ENCODE measurements around the gene TMEM145. TPM values are rescaled to one million over a fixed set of nuclear protein-coding genes. Genes with fewer than 3 reads are reported as not detected.

TMEM145 gene
- total and polyA plus RNA-seq, 10 of the 15 experiments (the other 5 are each of a cell fraction or from before 2014, with no cell fraction given), result 0.04 to 0.97 (median 0.16) TPM; not detected in 4

DNA sequence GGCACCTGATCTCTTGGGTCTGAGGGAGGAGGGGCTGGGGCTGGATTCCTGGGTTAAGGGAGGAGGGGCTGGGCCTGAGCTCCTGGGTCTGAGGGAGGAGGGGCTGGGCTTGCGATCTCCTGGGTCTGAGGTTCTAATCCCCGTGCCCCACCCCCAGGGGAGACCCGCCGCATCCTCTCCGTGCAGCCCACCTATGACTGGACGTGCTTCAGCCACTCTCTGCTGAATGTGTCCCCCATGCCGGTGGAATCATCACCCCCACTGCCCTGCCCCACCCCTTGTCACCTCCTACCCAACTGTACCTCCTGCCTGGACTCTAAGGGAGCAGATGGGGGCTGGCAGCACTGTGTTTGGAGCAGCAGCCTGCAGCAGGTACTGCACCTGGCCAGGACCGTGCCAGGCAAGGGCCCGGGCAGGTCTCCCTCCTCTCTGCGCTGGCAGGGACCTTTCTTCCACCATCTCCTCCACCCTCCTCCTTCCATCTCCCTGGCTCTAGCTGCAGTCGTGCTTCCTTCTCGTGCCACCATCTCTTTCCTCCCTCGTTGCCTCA, 49.9 kb downstream of the TMEM145 start (continued):
- TF ChIP-seq CBX5 (IDR thresholded peaks at IDR 0.05; ENCODE audit: low read depth) (no peak), SUZ12 (IDR thresholded peaks at IDR 0.05; ENCODE audit: unreplicated experiment) (no peak), EGR1 (IDR thresholded peaks at IDR 0.05; ENCODE audit: borderline replicate concordance in 1 of 2, low read depth in 2 of 2, low read length in 2 of 2) (no peak), DPF2 (IDR thresholded peaks at IDR 0.05) (no peak), YY1 (IDR thresholded peaks at IDR 0.05; ENCODE audit: low read depth, low read length) (no peak), RAD21 (IDR thresholded peaks at IDR 0.05; ENCODE audit: insufficient read depth, low read depth, low read length) (no peak), HDGF (IDR thresholded peaks at IDR 0.05) (no peak), RUNX3 (IDR thresholded peaks at IDR 0.05; ENCODE audit: low read length) (no peak)
- TF ChIP-seq, protein P1, sequence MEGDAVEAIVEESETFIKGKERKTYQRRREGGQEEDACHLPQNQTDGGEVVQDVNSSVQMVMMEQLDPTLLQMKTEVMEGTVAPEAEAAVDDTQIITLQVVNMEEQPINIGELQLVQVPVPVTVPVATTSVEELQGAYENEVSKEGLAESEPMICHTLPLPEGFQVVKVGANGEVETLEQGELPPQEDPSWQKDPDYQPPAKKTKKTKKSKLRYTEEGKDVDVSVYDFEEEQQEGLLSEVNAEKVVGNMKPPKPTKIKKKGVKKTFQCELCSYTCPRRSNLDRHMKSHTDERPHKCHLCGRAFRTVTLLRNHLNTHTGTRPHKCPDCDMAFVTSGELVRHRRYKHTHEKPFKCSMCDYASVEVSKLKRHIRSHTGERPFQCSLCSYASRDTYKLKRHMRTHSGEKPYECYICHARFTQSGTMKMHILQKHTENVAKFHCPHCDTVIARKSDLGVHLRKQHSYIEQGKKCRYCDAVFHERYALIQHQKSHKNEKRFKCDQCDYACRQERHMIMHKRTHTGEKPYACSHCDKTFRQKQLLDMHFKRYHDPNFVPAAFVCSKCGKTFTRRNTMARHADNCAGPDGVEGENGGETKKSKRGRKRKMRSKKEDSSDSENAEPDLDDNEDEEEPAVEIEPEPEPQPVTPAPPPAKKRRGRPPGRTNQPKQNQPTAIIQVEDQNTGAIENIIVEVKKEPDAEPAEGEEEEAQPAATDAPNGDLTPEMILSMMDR (IDR thresholded peaks at IDR 0.05 in 2 of 3, conservative IDR thresholded peaks at IDR 0.05 in 1 of 3; ENCODE audit: control insufficient read depth in 2 of 3, extremely low read depth in 1 of 3, insufficient read depth in 1 of 3, low read depth in 3 of 3, low read length in 3 of 3), result no peak

GRCh38 chr19:42363614-42364346, 50.7 kb downstream of the TMEM145 start:
- ATAC-seq (peak; percentile 50), DNase-seq (ENCODE audit: low read depth, low spot score) (peak; percentile 30), FAIRE-seq (peak; percentile 80)
- 79% methylated on average over 17 of the region's 17 CpGs for WGBS (ENCODE audit: insufficient coverage, insufficient replicate concordance, low lambda C conversion rate, missing lambda C conversion rate)
- no peak overlapping the region for H3K4me3 ChIP-seq
- no peaks in the 10 kb centered on the region; a peak in 1 of 4 replicates for H3K36me3 ChIP-seq (ENCODE audit: control insufficient read depth in 2 of 2, insufficient read depth in 2 of 2, low read length in 1 of 2)
- ChIA-PET RAD21 (ENCODE audit: unreplicated experiment) (no interaction called here), SMC1A (ENCODE audit: uncharacterized antibody, unreplicated experiment) (no interaction called here), POLR2A (no interaction called here), CTCF (interaction anchor here (1.8 kb wide), 1 partner anchor 33 kb away, joined by 10 read pairs; no protein-coding TSS in a partner anchor)
- H3K79me2 ChIP-seq (ENCODE audit: control insufficient read depth, insufficient read depth, low read length), result no peaks in the 10 kb centered on the region
- no peaks in the 10 kb centered on the region for H3K27me3 ChIP-seq (replicated peaks in 1 of 2; ENCODE audit: control insufficient read depth in 2 of 2, insufficient read depth in 2 of 2, low read length in 1 of 2)
- H3K9ac ChIP-seq (ENCODE audit: control insufficient read depth, insufficient read depth, low read length), result no peak overlapping the region
- intact Hi-C loops (cut with micrococcal nuclease; ENCODE audit: unreplicated experiment) (no loop called here), in situ Hi-C loops (cut with MboI) (no loop called here)
- BruUV-seq (replicated peaks), result no TSS peak
- peak overlapping the region; percentile 15 for H3K4me2 ChIP-seq (ENCODE audit: control insufficient read depth, insufficient read depth)
- H3K4me1 ChIP-seq (ENCODE audit: control insufficient read depth, insufficient read depth, low read length), result peaks cover 4% of the 10 kb centered on the region
- H4K20me1 ChIP-seq (ENCODE audit: control insufficient read depth, insufficient read depth), result no peaks in the 10 kb centered on the region
- peaks cover 6% of the 10 kb centered on the region; the same call in 1 of the 3 replicates for H3K9me3 ChIP-seq (replicated peaks; ENCODE audit: control insufficient read depth, insufficient read depth, low read length)
- H3K27ac ChIP-seq (ENCODE audit: control insufficient read depth, insufficient read depth), result no peak overlapping the region
- H2AFZ ChIP-seq (ENCODE audit: control insufficient read depth, low read depth, low read length), result peak overlapping the region; percentile 71
- no peak for TF ChIP-seq YBX1 (IDR thresholded peaks at IDR 0.05)
- TF ChIP-seq, protein P2, sequence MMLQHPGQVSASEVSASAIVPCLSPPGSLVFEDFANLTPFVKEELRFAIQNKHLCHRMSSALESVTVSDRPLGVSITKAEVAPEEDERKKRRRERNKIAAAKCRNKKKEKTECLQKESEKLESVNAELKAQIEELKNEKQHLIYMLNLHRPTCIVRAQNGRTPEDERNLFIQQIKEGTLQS (IDR thresholded peaks at IDR 0.05; ENCODE audit: borderline replicate concordance, extremely low read depth, low read depth, low read length), result 0 out of 2 replicates have a peak, but pooled peaks have one; percentile 5
- no peak for TF ChIP-seq NRF1 (conservative IDR thresholded peaks at IDR 0.05; ENCODE audit: low read depth, low read length)
- TF ChIP-seq YY1 (IDR thresholded peaks at IDR 0.05; ENCODE audit: low read depth, low read length), result 0 out of 2 replicates have a peak, but pooled peaks have one; percentile 24
- TF ChIP-seq IKZF2 (IDR thresholded peaks at IDR 0.05), result peak in 1 of 2 experiments; percentile 29; a peak in 1 of 4 replicates
- TF ChIP-seq, protein P3, sequence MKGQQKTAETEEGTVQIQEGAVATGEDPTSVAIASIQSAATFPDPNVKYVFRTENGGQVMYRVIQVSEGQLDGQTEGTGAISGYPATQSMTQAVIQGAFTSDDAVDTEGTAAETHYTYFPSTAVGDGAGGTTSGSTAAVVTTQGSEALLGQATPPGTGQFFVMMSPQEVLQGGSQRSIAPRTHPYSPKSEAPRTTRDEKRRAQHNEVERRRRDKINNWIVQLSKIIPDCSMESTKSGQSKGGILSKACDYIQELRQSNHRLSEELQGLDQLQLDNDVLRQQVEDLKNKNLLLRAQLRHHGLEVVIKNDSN (IDR thresholded peaks at IDR 0.05; ENCODE audit: borderline replicate concordance, extremely low read length, insufficient read depth, low read depth, low read length), result peak; percentile 56
- TF ChIP-seq MLLT1 (IDR thresholded peaks at IDR 0.05), result peak; percentile 47; the same call in 1 of the 2 replicates
- TF ChIP-seq SMARCA5 (IDR thresholded peaks at IDR 0.05), result 0 out of 2 replicates have a peak, but pooled peaks have one; percentile 12
- TF ChIP-seq ASH2L (IDR thresholded peaks at IDR 0.05; ENCODE audit: borderline replicate concordance, low read depth), result no peak

Data from GM12878 (cell line).